Motor neuron (in vitro differentiated cells): ENCODE measurements around the gene NOS1AP. TPM values are rescaled to one million over a fixed set of nuclear protein-coding genes. Genes with fewer than 3 reads are reported as not detected.
A peak's percentile ranks its signal among the peaks of the same experiment; 100 is the strongest.

Experiments used
- ATAC-seq, 8 experiments: fragments of 200-7000 bp; cut with Tn5 transposase; replicated peaks in 6 of 8; 2 replicates each; pipeline ENCODE4 v1.8.0; 2021; ENCODE audit warnings: mild to moderate bottlenecking in 8 of 8, moderate library complexity in 8 of 8
- H3K27ac ChIP-seq, 2 donors: fragments of 250-450 bp; sonication (Bioruptor Pico); 2 replicates each; pipeline ENCODE4 v1.9.0; 2021; ENCODE audit warnings: antibody characterized with exemption in 2 of 2, mild to moderate bottlenecking in 2 of 2, moderate library complexity in 1 of 2
- H3K4me1 ChIP-seq, 2 donors: fragments of 250-450 bp; sonication (Bioruptor Pico); replicated peaks in 1 of 2; 2 replicates each; pipeline ENCODE4 v1.6.1; 2021; ENCODE audit warnings: antibody characterized with exemption in 2 of 2, mild to moderate bottlenecking in 2 of 2, moderate library complexity in 1 of 2
- H3K4me3 ChIP-seq, 5 donors: fragments of 250-450 bp; sonication (Bioruptor Pico); 2 replicates each; pipeline ENCODE4 v1.9.0; 2021; ENCODE audit warnings: antibody characterized with exemption in 5 of 5, mild to moderate bottlenecking in 5 of 5, moderate library complexity in 4 of 5
- WGBS, 10 experiments: fragments of 450-650 bp; shearing (Covaris generic); methylation state at CpG; one replicate each; pipeline ENCODE4 v1.0.0; 2022; 5-methylcytosine and 5-hydroxymethylcytosine counted together
- in situ Hi-C, 9 experiments: fragments of 400-800 bp; cut with MboI; loops; one replicate each; pipeline ENCODE4 v1.15.0; 2021; ENCODE audit warnings: low sequenced_read_pairs in 9 of 9, low pct_unique_long_range_greater_than_20kb in 2 of 9; ENCODE audit not compliant: unreplicated experiment in 9 of 9
- total RNA-seq, 8 experiments: library from RNA; unstranded; fragments of 300-600 nt; gene quantifications; 2 replicates each; pipeline versions ENCODE4 v1.2.3 to v1.2.4, GENCODE V29; 2022

The NOS1AP gene
- total RNA-seq, 8 experiments from 2014 or later = 0.61 to 10.4 (median 6.5) TPM

DNA sequence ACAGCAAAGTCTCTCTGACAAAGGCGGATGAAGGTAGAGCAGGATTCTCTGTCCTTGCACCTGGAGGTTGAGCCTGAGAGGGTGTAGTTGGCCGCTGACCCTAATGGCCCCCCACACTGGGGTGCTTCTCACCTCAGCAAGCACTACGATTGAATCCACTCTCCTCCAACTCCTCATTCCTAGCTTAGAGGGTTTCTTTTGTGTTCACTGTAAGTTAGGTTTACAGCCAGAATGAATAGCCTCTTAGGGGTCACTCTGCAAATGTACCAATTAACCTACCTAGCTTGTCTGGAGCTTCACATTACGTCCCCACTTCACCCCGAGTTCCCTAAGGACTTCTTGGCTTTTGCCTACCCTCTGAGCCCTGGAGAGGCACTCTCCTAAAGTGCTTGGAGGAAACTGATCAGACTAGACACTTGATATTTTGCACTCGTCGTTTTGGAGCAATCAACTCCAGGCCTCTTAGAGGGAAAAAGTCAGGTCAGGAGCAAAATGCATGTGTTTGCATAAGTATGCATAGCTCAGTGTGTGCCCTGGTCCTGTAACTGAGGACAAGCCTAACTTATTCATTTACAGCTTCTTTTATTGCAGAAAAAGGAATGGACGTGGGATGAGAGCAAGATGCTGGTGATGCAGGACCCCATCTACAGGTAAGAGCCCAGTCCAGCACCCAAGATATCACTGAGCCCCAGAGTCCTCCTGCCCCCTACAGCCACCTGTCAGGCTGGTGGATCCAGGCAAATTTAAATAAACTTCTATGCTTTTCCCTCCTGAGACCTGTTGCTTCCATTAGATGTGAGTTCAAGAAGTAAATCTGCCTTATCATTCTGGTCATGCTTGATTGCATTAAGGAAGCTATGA is 230.8 kb downstream of the NOS1AP start:
- H3K4me3 ChIP-seq = no peak overlapping the region
- in situ Hi-C loops = no loop called here
- peaks cover 7 to 8% of the 10 kb centered on the region in 2 donors for H3K4me1 ChIP-seq
- H3K27ac ChIP-seq = no peak overlapping the region
- WGBS, 10 experiments = 30 to 71% (median 51%) methylated on average over 2 to 8 of the region's 8 CpGs; no CpG with 5 or more reads in 2 of the 10 experiments
- peak in 3 of 8 experiments; percentile 72 to 86 (median 73) for ATAC-seq

DNA sequence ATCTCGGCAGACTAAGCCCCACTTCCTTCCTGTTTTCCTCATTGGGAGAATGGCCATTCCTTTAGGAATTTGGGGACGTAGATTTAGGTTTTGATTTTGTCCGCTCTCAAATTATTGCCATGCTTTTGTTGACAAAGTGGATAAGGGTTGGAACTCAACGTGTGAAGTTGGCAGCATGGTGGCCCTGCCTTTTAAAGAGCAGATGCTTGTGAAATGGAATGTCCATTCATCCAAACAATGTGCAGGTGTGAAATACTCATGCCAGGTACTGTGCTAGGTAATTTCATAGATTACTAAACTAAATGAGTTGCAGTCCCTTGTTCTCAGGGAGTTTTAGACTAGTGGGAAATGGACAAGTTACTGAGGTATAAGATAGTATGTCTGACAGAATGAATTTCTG is 232.2 kb downstream of the NOS1AP start:
- WGBS, 10 experiments = 52 to 100% (median 88%) methylated on average over 2 to 4 of the region's 4 CpGs; no CpG with 5 or more reads in 1 of the 10 experiments

DNA sequence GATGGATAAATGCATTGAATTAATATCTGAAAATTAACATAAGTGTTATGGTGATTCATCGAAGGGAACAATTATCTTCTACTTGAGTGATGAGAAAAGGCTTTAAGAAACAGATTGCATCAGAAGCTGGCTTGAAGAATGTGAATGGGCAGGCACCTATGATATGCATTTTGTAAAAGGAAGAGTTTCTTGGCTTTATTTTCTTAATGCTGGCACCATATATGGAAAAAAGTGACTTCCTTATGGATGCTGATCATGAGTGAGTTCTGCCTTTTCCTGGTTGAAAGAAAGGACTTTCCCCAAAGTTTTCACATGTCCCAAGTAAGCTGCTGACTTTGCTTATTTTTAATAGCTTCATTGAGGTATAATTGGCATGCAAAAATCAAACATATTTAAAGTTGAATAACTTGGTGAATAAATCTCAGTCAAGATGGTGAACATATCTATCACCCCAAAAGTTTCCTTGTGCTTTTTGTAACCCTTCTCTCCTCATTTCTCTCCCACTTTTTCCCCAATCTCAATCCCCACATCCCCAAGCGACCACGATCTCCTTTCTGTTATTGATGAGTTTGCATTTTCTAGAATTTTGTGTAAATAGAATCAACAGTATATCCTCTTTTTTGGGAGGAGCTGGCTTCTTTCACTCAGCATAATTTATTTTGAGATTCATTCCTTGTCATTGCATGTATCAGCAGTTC is 233.0 kb downstream of the NOS1AP start:
- in situ Hi-C loops = no loop called here
- whole genome bisulfite sequencing, 10 experiments = 0 to 100% (median 88%) methylated on average over 1 to 3 of the region's 3 CpGs
- Histone ChIP-seq H3K4me3 (no peak overlapping the region), H3K27ac (no peak overlapping the region), H3K4me1 (peaks cover 4 to 8% of the 10 kb centered on the region in 2 donors)
- peak in 2 of 8 experiments; percentile 27 to 35 for ATAC-seq

More for the DNA sequence above, 232.2 kb downstream of the NOS1AP start:
- in situ Hi-C loops = no loop called here
- Histone ChIP-seq H3K27ac (no peak overlapping the region), H3K4me1 (peaks cover 6 to 8% of the 10 kb centered on the region in 2 donors), H3K4me3 (no peak overlapping the region)
- no peak for ATAC-seq

DNA sequence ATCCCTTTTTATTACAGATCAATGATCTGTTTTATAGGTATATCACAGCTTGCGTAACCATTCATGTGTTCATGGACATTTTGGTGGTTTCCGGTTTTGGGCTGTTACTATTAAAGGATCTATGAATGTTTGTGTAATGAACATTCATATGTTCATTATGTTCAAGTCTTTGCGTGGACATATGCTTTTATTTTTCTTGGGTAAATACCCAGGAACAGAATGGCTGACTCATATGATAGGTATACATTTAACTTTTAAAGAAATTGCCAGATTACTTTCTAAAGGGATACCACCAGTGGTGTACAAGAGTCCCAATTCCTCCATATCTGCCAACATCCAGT is 233.5 kb downstream of the NOS1AP start:
- ATAC-seq = no peak
- Histone ChIP-seq H3K27ac (no peak overlapping the region), H3K4me3 (no peak overlapping the region), H3K4me1 (peaks cover 4 to 8% of the 10 kb centered on the region in 2 donors)
- WGBS, 10 experiments = 39 to 100% (median 88%) methylated on average over 2 to 3 of the region's 3 CpGs; no CpG with 5 or more reads in 1 of the 10 experiments
- in situ Hi-C loops = no loop called here

DNA sequence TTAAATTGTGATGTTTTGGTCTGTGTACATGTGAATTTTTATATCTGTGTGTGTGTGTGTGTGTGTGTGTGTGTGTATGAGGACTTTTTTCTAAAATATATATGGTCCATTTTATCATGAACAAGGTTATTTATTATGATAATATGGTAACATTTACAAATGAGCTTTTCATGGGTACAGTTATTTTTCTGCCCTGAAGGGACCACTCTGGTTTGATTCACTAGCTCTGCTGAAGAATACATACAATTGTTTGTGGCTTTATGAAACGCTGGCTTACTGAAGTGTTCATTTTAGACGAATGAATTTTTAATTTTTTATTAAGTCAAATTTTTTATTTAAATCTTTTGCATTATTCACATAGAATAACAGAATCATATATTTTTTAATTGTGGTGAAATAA is 235.2 kb downstream of the NOS1AP start:
- in situ Hi-C loops = no loop called here
- H3K27ac ChIP-seq = no peak overlapping the region
- ATAC-seq = no peak
- peaks cover 4 to 8% of the 10 kb centered on the region in 2 donors for H3K4me1 ChIP-seq
- no peak overlapping the region for H3K4me3 ChIP-seq
- 20 to 100% (median 86%) methylated on average over 2 of the region's 2 CpGs; no CpG with 5 or more reads in 1 of the 10 experiments for WGBS, 10 experiments

DNA sequence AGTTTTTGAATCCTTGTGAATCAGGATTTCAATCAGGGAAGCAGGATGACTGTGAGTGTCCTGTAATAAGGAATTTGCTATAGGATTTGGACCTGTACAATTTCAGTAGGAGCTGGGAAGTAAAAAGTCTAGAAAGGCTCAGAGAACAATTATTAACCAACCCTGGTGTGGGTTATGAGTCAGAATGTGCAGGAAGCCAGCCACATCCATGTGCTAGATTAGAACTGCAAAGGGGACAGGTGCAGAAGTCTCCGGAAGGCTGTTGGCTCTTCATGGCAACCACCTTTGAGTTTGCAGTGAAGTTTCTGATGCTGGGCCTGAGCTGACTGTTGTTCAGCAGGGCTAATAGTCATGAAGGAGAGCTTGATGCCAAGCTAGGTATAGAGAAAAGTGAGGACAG is 236.5 kb downstream of the NOS1AP start:
- Histone ChIP-seq H3K4me1 (peaks cover 0 to 11% of the 10 kb centered on the region in 2 donors), H3K27ac (no peak overlapping the region), H3K4me3 (no peak overlapping the region)
- in situ Hi-C loops = no loop called here
- ATAC-seq = no peak
- 83 to 100% (median 93%) methylated on average over 1 of the region's 1 CpG; no CpG with 5 or more reads in 4 of the 10 experiments for WGBS, 10 experiments

DNA sequence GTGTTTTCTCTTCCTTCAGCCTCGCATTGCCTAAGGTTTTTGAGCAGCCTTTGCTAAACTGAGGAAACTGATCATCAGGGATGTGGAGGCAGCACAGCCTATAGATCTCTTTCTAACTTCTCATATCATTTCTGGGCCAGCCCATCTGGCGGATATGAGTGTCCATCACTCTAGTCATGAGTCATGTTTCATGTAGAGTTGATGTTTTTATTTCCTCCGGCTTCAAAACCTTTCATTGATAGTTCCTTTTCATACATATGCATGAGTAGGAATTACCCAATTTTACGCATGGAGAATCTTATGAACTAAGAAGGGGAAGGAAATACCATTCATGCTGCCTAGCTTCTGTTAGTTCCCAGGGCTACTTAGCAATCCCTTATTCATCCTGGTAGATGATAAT is 240.8 kb downstream of the NOS1AP start:
- 10 to 95% (median 75%) methylated on average over 1 to 4 of the region's 4 CpGs; no CpG with 5 or more reads in 1 of the 10 experiments for WGBS, 10 experiments
- ATAC-seq = peak in 5 of 8 experiments; percentile 17 to 95 (median 54)
- H3K4me3 ChIP-seq = no peak overlapping the region
- no peak overlapping the region for H3K27ac ChIP-seq
- peaks cover 0 to 4% of the 10 kb centered on the region in 2 donors for H3K4me1 ChIP-seq
- in situ Hi-C loops = no loop called here

DNA sequence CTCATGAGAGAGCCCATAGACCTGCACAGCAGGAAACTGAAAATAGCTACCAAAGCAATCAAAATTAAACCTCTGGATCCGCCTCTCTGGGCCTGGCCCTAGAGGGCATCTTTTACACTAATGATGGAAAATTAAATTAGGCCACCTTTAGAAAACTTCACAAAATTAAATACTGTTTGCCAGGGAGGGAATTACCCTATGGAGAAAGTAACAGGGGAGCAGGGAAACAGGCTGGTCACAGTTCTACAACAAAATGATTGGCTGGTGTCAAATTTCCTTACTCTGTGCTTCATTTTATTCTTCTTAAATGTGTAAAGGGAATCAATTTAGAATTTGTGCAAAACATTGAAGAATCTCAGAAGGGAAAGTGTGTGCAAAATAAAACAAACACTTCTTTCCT is 244.7 kb downstream of the NOS1AP start:
- H3K27ac ChIP-seq = no peak overlapping the region
- in situ Hi-C loops = no loop called here
- peaks cover 6 to 26% of the 10 kb centered on the region in 2 donors for H3K4me1 ChIP-seq
- WGBS, 10 experiments = 50 to 100% (median 100%) methylated on average over 1 of the region's 1 CpG; no CpG with 5 or more reads in 2 of the 10 experiments
- no peak overlapping the region for H3K4me3 ChIP-seq
- peak in 1 of 8 experiments; percentile 25 for ATAC-seq

DNA sequence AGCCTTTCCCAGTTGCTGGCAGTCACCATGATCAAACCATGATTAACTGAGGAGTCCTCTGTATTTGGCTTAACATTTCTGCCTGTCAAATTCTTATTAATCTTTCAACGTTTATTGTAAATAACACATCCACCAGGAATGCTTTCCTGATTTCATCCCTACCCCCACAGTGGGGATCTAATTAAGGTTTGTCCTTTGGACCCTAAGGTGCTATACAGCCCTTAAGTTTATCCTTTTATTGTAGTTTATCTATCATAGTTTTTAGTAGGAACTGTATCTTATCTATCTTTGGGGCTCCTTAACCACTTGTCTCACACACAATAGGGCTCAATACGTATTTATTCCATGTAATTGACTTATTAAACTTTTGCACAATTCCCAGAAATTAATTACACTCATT is 246.2 kb downstream of the NOS1AP start:
- H3K27ac ChIP-seq = no peak overlapping the region
- H3K4me3 ChIP-seq = no peak overlapping the region
- H3K4me1 ChIP-seq = peaks cover 15 to 27% of the 10 kb centered on the region in 2 donors
- in situ Hi-C loops = no loop called here
- ATAC-seq = no peak
- WGBS, 10 experiments = 6 to 100% (median 67%) methylated on average over 1 to 2 of the region's 2 CpGs; no CpG with 5 or more reads in 1 of the 10 experiments

DNA sequence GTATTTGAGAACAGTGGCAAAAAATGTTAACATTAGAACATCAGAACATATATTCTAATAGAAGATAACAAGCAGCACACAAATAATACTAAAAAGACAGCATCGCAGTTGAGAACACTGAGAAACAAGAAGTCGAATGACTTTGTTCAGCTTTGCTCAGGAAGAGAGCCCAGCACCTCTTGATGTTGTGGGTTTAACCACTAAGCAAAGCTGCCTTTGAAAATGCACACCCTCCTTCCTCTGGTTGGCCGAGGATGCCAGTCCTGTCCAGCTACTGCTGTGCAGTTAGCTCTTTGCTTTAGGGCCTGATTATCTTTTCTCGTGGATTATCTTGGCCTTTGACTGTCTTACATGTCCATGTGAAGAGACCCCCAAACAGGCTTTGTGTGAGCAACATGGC is 246.7 kb downstream of the NOS1AP start:
- WGBS, 10 experiments = 57 to 100% (median 90%) methylated on average over 1 to 4 of the region's 4 CpGs; no CpG with 5 or more reads in 1 of the 10 experiments
- in situ Hi-C loops = no loop called here
- H3K4me1 ChIP-seq = peaks cover 15 to 26% of the 10 kb centered on the region in 2 donors
- ATAC-seq = no peak
- H3K27ac ChIP-seq = no peak overlapping the region
- H3K4me3 ChIP-seq = no peak overlapping the region

DNA sequence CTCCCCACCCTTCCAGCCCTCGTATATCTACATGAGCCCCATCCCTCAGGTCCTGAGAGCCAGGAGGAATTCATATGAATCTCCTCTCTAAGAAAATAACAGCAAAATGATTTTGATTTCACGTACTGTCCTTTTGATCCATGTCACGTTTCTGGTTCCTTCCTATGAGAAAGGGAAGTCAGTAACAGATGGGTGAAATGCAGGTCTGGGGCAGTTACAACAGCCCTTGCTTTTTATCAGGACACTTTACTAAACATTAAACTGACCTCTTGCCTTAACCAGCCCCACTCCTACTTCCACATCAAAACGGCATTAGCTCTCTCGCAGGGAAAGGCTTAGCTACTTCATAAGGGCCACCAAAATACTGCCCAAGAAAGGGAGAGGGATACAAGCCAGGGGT is 248.1 kb downstream of the NOS1AP start:
- in situ Hi-C loops = no loop called here
- Histone ChIP-seq H3K27ac (no peak overlapping the region), H3K4me3 (no peak overlapping the region), H3K4me1 (peaks cover 15 to 26% of the 10 kb centered on the region in 2 donors)
- no peak for ATAC-seq
- WGBS, 10 experiments = 0 to 92% (median 80%) methylated on average over 1 to 5 of the region's 5 CpGs; no CpG with 5 or more reads in 2 of the 10 experiments

DNA sequence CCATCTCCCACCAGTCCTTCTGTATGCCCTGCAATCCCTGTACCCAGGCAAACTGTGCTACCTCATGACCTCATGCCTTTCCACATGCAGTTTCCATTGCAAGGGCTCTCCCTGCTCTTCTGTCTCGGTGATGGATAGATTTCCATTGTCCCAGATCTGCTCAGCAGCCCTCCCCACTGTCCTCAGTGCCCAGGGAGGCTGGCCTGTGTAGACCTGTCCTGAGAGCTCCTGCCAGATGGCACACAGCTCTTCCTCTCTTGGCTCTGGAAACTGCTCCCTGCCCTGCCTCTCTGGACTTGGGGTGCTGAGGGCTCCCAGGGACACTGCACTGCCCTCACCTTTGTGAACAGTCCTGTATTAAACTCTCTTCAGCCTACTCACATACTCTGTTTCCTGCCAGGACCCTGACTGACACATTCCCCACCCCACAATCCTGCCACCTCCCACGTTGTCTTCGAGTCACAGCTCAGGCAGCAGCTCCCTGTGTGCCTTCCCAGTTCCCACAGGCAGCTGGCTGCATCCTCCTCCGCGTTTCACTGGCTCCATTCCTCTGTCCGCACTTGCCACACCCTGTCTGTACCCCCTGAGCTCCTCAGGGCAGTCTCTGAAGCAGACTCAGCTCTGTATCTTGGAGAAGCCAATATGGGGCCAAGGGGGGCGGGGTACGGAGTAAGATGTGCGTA is 250.1 kb downstream of the NOS1AP start:
- in situ Hi-C loops = no loop called here
- no peak overlapping the region for H3K27ac ChIP-seq
- peaks cover 15 to 29% of the 10 kb centered on the region in 2 donors for H3K4me1 ChIP-seq

More for the DNA sequence above, 250.1 kb downstream of the NOS1AP start:
- peak; percentile 34 to 97 (median 84) for ATAC-seq
- 40 to 100% (median 62%) methylated on average over 1 to 7 of the region's 9 CpGs; no CpG with 5 or more reads in 3 of the 10 experiments for WGBS, 10 experiments
- H3K4me3 ChIP-seq = no peak overlapping the region
